Endometrial microvascular endothelial cells (primary cell): ENCODE measurements around the gene RSPO1. TPM values are rescaled to one million over a fixed set of nuclear protein-coding genes. Genes with fewer than 3 reads are reported as not detected.

ENCODE experiments used
- in situ Hi-C: cut with HindIII; loops from 2 replicates; pipeline ENCODE4 v1.10.0; 2017; ENCODE audit warnings: low sequenced_read_pairs, low pct_unique_long_range_greater_than_20kb; ENCODE audit errors: inconsistent ontology term
- total RNA-seq: library from RNA; depleted of rRNA; stranded (reverse); fragments of >200 nt; gene quantifications from one replicate; pipeline ENCODE4 v1.2.3, GENCODE V29; 2015; ENCODE audit errors: inconsistent ontology term

The RSPO1 gene
- total RNA-seq, 1 donor from 2014 or later = not detected

- in situ Hi-C loops = no loop called here
Measured at GRCh38 chr1:37629008-37629407, 5.7 kb downstream of the RSPO1 start.

- in situ Hi-C loops = no loop called here
Measured at GRCh38 chr1:37628026-37628556, 6.6 kb downstream of the RSPO1 start.

GRCh38 chr1:37622131-37622530, 12.6 kb downstream of the RSPO1 start:
- in situ Hi-C loops = no loop called here

DNA sequence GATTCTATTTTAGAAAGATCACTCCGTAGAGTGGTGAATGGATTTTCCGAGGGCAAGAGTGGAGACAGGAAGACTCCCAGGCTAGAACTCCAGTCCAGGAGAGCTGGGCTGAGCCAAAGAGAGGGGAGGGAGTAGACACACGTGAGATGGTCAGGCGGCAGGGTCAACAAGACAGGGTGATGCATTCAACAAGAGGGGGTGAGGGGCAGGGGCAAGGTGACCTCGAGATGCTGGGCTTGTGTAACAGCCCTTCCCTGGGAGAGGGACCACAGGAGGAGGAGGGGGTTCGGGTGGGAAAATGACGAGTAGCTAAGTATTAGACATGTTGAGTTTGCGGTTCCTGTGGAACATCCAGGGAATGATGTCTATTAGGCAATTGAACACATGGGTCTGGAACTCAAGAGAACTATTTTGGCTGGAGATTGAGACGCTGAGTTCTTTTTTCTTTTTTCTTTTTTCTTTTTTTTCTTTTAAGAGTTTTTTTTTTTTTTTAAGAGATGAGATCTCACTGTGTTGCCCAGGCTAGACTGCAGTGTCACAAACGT, 13.3 kb downstream of the RSPO1 start:
- in situ Hi-C loops = no loop called here

GRCh38 chr1:37620707-37621106, 14.0 kb downstream of the RSPO1 start:
- in situ Hi-C loops = no loop called here

DNA sequence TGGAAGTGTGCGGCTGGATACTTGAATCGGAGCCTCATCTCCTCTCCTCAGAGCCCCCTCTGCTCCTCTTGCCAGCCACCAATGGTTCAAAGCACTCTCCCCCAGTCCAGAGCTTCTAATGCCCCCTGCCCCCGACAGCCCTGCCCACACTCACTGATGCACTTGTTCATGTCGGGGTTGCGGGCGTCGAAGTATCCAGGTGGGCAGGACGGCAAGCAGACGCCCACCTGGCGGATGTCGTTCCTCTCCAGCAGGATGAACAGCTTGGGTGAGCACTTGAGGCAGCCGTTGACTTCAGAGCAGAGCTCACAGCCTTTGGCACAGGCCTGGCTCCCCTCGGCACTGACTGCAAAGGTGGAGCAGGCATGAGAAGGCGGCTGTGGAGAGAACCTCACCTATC, 18.4 kb downstream of the RSPO1 start:
- in situ Hi-C loops = no loop called here

DNA sequence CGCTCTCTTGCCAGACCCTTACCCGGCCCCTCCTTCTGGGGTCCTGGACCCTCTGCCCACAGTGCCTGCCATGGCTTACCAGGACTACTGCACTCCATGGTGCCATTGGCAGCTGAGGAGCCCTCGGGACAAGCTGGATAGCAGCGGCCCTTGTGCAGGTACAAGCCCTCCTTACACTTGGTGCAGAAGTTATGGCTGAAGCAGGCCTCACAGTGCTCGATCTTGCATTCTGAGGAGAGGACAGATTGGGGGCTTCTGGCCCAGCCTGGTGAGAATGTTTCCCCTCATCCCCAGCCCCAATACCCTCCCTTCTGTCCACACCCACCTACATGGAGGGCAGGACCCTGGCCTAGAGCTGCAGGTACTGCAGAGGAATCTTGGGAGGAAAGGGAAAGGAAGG, 20.6 kb downstream of the RSPO1 start:
- in situ Hi-C loops = no loop called here

GRCh38 chr1:37612186-37612585, 22.5 kb downstream of the RSPO1 start:
- in situ Hi-C loops = no loop called here

DNA sequence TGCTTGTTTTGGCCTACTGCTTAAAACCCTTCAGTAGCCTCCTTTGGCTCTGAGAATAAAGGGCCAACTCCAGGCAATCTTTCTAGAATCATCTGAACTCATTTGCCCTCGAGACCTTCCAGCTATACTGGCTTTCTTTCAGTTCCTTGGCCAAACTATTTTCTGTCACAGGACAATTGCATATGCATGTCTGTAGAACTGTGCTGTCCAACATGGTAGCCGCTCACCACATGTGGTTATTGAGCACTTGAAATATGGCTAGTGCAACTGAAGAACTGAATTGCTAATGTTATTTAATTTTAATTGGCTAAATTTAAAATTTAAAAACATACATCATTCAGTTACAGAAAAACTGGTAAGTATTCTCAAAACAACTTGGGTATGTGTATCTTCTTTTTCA, 24.7 kb downstream of the RSPO1 start:
- in situ Hi-C loops = no loop called here

GRCh38 chr1:37609002-37609401, 25.7 kb downstream of the RSPO1 start:
- in situ Hi-C loops = no loop called here

DNA sequence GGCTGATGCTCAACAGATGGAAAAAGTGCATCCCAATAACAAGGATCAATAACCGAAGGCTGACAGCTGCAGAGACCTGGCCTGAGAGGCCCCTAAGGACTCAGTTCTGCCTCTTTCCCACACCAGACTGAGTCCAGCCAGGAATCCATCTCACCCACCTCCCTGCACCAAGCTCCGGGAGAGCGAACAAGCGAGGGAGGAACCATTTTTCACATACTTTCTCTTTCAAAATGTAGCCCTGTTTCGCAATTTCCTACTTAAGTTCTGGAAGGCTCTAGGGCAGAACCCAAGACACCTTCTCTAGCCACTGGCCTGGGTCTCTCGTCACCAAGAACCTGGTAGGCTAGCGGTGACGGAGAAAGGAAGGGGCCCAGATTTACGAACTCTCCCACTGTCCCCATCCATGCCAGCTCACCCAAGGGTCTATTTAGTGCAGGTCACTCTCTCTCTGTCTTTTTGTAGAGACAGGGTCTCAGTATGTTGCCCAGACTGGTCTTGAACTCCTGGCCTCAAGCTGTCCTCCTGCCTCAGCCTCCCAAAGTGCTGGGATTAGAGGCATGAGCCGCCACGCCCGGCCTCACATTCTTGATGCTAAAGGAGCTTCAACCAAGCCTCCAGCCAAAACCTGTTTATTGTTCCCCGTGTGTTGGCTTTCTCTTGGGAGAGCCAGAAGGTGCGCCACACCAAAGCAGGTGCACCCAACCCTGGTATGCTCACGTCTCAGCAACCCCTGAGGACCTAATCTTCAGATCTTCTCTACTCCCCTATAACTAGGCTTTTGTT, 28.0 kb downstream of the RSPO1 start:
- in situ Hi-C loops = no loop called here

DNA sequence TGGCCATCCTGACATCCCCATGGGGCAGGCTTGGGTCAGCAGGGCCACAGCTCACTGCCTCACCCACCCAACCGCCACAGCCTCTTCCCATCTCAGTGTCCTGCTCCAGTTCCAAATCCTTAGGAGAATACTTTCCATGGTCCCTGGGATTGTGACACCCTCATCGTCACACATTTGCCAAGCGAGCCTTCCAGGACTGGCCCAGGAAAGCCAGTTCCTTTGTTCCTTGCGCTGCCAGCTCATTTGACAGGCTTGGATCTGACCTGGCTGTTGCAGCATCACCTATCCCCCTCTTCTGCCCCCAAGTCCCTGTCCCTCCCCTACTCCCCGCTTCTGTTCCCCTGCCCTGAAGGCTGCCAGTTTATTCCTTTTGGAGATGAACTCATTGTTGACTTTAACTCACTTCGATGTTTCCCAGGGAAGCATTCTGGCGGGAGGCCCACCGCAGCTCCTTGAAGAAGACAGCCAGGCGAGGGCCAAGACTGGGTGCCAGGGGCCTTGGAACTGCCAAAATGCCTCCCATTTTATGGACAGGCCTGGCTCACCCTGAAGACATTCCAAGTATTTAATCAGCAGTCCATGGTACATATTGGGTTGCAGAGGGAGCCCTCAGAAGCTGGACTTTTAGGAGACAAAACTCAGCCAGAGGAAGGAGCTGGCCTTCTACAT, 28.8 kb downstream of the RSPO1 start:
- in situ Hi-C loops = no loop called here

- in situ Hi-C loops = no loop called here
Measured at GRCh38 chr1:37605061-37605650, 29.5 kb downstream of the RSPO1 start.

DNA sequence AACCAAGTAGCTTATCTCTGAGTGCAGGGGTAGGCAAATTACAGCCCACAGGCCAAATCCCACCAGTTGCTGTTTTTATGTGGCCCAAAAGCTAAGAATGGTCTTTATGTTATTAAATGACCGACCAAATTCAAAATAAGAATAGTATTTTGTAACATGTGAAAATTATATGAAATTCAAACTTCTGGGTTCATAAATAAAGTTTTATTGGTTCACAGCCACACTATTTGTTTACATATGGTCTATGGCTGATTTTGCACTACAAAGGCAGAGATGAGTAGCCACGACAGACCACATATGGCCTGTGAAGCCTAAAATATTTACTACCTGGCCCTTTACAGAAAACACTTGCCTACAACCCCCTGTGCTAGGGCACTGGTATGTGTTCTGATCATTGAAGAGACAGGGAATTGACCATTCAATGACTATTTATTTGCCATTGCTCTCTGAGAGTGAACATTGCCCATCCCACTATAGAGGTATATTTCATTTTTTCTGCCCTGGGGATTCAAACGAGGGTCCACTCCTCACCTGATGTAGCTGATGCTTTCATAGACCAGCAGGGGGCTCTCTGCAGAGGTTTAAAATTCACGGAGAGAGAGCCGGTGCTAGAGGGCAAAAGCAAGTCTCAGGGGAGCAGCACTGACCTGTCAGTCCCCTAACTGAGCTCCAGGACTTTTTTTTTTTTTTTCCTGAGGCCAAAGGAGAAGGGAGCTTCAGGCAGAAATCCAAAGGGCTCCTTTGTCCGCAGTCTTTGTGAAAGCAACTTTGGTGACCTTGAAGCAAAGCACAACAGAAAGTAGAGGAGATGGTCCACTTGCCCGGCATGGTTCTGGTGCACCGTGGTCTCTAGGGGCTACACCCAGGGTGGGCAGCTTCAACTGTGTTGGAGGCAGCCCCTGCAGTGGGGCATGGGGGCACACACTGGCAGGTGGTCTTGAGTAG, 31.7 kb downstream of the RSPO1 start:
- in situ Hi-C loops = no loop called here

- in situ Hi-C loops = no loop called here
Measured at GRCh38 chr1:37601441-37601840, 33.3 kb downstream of the RSPO1 start.

- in situ Hi-C loops = loop anchor here (5.0 kb wide), 1 partner anchor 92 kb away; the partner anchor contains the start of gene CDCA8
Measured at GRCh38 chr1:37599940-37600339, 34.8 kb downstream of the RSPO1 start.

- in situ Hi-C loops = loop anchor here (5.0 kb wide), 1 partner anchor 96 kb away; the partner anchor contains the start of gene CDCA8
Measured at GRCh38 chr1:37596182-37596667, 38.5 kb downstream of the RSPO1 start.
